NCI-H2196 (cell line): ENCODE data around the gene VARS1.

Experiments
- DNase-seq: peaks from one replicate; lab custom pipeline; 2025; ENCODE audit not compliant: unreplicated experiment; lab: John Stamatoyannopoulos, UW

VARS1 gene

DNA sequence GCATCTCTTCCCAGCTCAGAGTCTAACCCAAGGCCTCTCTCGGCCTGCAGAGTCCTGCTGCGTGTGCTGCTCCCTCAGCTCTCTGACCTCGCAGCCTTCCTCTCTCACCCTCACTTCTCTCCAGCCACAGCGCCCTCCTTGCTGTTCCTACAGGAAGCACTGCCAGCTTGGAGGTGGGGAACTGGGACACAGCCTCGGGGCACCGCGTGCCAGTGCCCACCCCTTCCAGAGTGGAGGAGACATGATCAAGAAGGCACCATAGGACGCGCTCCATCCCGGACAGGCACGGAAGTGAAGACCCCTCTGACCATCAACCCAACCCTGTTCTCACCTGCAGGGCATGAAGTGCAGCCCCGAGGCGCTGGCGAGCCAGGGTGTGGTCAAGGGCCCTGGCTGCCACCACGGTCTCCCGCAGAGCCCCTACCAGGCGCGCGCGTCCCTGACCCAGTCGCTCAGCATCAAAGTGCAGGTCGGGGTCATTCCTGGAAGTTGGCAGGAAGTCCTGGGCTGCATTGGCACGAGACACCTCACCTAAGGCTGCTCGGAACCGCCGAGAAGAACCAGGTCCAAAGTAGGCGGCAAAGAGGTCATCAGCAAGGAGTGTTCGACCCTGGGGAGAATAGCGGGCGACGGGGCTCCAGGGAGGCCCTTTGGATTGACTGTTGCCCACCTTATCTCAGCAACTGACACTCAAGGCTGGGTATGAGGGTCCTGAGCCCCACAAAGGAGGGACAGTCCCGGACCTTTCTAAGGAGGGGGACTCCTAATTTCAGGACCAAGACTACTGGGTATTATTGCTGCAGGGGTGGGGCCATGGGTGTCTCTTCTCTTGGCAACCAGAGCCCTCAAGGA, 19.7 kb downstream of the VARS1 start:
- no peak for DNase-seq

DNA sequence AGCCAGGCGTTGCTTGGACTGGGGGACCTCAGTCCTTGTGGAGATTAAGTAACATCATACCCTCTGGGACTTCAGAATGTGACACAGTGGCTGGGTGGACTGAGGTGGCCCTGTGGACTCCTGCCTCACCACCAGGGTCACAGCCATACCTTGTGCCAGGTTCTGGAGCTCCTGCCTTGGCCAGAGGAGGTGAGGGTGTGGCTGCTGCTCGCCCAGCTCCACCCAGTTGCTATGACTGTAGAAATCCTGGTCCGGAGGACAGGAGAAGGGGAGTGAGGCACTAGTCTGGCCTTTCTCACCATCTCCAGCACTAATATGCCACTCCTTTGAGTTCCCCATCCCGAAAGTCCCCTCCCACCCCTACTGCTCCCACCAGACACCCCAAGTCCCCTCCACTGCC, 20.4 kb downstream of the VARS1 start:
- DNase-seq: no peak

DNA sequence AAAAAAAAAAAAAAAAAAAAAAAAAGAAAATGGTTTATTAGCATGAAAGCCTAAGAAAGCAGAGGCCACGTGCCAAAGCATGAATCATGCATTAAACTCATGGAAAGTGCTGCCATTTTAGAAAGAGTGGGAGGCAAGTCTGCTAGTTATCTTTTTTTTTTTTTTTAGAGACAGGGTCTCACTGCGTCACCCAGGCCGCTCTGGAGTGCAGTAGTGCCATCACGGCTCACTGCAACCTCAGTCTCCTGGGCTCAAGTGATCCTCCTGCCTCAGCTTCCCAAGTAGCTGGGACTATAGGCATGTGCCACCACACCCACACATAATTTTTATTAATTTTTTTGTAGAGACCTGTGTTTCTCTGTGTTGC, 23.6 kb downstream of the VARS1 start:
- DNase-seq: no peak

DNA sequence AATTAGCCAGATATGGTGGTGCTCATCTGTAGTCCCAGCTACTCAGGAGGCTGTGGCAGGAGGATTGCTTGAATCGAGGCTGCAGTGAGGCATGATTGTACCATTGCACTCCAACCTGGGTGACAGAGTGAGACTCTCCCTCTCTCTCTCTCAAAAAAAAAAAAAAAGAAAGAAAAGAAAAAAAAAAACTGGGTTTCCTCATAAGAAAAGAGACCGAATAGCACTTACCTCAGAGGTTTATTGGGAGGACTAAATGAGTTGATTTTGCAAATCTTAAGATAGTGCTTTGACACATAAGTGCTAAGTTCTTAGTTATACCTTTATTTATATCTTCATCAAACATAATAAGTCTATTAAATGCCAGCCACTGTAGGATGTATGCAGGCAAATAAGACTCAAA, 24.7 kb downstream of the VARS1 start:
- no peak for DNase-seq

DNA sequence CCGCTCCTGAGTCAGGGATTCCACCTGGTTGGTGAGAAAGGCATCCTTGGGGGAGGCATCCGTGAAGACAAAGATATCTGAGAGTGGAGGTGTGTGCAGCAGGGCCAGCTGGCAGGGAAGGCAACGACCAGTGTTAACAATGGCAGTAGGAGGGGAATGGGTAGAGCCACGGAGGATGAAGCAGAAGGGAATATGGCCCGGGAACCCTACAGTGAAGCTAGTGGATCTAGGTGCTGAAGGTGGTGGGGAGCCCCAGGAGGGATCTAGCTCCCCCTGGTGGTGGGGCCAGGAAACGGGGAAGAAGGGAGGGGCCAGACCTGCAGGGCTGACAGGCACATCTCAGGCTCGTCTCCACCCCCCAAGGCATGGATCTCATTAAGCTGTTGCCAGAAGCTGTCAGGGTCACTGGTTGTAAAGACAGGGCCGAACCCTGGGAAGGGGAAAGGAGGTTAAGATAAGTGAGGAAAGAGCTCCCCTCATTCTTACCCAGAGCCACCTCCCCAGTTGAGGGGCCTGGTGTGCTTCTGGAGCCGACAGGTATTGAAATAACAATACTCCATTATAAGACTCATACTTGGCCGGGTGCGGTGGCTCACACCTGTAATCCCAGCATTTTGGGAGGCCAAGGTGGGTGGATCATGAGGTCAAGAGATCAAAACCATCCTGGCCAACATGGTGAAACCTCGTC, 25.7 kb downstream of the VARS1 start:
- peak; percentile 64 for DNase-seq

DNA sequence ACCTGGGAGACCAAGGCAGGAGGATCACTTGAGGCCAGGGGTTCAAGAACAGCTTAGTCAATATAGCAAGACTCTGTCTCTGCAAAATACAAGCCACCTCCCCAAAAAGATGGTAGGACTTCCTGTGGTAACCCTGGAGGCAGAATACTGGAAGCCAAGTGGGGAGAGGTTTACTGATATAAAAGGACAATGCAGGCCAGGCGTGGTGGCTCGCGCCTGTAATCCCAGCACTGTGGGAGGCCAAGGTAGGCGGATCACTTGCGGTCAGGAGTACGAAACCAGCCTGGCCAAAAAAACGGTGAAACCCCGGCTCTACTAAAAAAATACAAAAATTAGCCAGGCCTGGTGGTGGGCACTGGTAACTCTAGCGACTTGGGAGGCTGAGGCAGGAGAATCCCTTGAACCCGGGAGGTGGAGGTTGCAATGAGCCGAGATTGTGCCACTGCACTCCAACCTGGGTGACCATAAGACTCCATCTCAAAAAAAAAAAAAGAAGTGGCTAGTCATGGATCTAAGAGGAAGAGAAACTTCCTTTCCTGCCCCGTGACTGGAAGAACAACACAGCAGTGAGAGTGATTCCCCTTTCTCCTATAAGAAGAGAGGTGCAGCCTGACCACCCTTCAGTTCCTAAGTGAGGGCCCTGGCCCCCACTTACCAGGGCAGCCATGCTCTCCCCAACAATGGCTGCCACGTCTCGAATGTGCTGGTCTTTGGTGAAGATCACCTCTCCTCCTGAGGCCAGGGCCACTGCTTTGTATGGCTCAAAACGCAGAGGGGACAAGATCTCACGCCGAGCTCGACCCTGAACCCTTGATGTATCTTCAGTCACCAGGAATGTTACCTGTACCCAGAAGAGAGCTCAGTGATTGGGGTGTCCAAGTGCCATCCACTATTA, 26.9 kb downstream of the VARS1 start:
- DNase-seq: no peak

DNA sequence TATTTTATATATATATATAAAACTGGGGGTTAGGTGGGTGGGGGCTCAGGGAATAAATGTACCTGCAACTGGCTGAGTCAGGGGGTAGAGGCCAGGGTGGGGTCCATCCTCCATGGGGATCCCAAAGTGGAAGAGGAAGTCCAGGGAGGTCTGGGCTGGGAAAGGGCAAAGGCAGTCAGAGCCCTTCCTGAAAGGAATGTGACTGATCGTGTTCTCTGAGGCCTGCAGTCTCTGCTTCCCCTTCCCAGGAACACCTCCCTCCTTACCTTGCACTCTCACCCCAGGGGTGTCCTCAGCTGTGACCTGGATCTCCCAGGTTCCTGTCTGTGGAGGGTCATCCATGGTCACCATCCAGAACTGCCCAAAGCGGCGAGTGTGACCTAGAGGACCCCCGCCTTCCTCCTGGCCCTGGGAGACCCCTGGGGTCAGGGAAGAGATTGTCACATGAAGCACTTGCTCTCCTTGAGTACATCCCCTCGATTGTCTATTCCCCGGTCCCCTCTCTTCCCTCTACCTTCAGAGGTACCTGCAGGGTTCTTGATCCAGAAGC, 28.4 kb downstream of the VARS1 start:
- DNase-seq: no peak

DNA sequence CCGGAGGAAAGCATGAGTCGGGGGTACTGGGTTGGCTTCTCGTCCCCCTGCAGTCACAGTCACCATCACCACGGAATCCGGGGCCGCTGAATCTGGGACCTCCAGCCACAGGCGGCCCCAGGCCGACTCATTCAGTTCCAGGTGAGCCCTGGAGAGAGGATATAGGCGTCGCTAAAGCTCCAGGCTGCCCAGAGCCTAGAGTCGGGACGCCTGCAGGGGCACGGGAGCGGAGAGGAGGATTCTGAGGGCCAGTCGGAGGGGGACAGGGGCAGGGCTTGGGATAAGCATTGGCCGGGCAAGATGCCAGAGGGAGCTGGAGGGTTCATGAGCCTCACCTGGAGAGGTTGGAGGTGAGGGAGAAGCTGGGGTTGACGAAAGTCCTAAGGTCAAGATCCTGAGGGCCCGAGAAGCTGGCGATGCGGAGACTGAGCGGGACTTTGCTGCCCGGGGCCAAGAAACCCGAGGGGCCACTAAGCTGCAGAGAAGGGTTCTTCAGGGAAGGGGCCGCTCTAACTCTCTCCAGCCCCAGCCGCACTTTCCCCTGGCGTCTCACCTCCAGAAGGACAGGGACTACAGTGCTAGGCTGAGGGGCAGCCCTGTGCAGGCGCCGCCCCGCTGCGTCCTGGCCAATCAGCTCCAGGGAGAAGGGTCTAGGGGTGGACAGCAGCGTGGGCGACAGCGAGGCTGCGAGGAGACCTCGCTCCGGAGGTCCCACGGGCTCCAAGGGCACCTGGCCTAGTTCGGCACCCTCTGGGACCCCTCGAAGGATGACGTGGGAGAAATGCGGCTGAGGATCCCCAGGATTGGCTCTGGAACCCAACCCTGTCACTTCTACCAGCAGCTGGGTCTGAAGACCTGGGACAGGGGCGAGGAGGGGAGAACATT, 29.4 kb downstream of the VARS1 start:
- DNase-seq: no peak

DNA sequence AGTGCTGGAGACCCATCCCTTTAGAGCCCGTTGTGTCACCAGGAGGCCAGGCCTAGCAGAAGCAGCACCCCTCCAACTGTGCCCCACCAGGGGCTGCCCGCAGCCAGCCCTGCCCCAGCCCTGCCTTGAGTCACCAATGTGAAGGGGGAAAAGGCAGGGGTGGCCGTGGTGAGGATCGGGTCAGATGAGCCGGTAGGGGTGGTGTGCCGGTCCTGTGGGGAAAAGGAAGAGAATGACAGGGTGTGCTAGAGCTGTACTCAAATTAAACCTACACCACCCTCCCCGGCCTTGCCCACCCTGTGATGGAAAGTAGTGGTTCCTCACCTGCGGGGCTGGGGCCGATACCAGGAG, 30.0 kb downstream of the VARS1 start:
- no peak for DNase-seq

DNA sequence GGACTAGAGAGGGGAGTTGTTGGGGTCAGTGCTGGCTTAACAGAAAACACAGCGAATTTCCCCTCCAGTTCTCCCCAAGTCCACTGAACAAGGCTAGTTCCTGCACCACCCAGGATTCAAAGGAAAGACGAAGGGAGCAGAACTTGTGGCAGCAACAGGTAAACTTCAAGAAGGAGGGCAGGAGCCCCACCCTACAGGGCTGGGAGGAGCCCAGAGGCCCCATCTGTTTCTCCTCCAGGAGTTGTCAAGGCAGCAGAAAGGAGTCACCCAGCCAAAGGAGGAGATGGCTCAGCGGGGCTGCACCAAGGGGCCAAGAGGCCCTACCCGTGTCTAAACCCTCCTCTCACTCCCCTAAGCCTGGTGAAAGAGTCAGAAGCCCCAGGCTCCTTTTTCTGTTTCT, 31.4 kb downstream of the VARS1 start:
- no peak for DNase-seq

DNA sequence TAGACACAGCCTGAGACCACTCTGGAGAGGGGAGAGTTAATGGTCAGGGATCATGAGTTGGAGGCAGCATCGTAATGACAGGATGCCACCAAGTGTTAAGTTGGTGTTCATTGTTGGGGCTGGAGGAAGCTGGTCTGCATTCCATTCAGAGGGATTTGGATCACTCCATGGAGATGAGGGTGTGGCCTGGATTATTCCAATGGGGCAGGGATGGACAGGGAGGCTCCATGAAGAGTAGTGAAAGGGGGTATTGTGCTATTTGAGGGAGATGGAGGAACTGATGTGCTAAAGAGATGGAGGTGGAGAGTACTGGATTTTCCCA, 32.0 kb downstream of the VARS1 start:
- DNase-seq: no peak

DNA sequence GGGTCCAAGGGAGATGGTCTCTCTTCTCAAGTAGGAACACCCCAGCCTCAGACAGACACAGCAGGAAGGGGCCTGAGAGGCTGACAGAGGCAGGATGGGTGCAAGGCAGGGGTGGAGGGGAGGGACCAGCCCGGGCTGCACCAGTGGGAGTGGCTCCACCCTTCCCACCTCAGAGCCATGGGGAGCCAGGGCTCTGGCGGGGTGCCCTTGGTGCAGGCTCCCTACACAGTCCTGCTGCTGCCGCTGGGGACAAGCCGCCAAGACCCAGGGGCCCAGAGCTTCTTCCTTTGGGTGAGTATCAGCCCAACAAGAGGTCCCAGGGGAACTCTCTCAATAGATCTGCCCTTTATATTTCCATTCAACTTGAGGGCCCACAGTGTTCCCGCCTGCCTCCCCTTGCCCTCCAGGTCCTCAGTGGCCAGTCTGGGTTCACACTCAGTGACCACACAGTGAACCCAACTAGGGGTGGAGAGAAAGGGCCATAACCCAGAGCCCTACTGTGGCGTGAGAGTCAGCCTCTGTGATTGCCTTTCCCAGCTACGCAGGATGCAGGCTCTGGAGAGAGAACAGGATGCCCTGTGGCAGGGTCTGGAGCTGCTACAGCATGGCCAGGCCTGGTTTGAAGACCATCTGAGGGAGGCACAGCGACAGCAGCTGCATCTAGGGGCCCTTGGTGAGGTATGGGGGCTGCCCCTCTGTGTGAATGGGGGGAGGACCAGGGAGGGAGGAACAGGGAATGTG, 32.5 kb downstream of the VARS1 start:
- DNase-seq: no peak

DNA sequence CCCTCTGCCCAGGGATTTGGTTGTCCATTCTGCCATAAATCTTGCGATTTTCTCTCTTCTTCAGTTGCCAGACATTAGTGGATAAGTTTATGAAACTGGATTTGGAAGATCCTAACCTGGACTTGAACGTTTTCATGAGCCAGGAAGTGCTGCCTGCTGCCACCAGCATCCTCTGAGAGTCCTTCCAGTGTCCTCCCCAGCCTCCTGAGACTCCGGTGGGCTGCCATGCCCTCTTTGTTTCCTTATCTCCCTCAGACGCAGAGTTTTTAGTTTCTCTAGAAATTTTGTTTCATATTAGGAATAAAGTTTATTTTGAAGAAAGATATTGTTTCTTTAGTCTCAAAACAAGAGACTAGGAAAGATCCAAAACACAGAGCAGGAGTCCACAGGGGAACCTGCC, 33.2 kb downstream of the VARS1 start, which contains the start of gene SAPCD1:
Gene SAPCD1, plus strand, starts transcription at position 301 of the 400 bp plus-strand sequence. CDS start 399 bp downstream, outside the sequence.
- no peak for DNase-seq

DNA sequence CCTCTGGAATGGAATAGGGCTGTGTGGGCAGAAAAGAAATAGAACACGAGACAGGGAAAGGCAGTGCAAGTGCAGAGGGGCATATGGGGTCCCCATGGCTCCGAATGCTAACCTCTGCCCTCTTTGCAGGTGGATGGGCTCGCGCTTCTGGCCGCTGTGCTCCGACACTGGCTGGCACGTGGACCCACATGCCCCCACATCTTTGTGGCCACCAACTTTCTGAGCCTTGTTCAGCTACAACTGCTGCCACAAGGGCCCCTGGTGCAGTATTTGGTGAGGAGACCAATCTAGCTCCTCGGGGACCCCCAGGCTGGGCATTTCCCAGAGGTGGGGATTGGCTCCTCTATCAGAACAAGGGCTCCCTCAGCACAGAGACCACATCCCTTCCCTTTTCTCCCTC, 34.2 kb downstream of the VARS1 start:
- DNase-seq: no peak

DNA sequence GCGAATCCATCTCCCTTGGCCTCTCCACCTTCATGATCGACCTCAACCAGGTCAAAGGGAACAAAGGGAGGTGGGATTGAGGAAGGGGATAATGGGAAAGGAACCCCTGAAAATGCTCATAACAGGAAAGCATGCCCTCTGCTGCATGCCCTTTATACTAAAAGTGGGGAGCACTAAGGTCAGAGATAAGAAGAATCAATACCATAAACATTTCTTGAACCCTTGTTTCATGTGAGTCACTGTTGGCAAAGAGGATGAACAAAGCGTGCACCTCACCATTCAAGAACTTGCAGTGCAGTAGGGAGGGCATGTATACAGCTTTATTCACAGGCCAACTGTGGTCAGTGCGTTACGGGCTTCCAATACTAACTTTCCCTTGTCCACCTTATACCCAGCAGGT, 34.8 kb downstream of the VARS1 start:
- DNase-seq: no peak

DNA sequence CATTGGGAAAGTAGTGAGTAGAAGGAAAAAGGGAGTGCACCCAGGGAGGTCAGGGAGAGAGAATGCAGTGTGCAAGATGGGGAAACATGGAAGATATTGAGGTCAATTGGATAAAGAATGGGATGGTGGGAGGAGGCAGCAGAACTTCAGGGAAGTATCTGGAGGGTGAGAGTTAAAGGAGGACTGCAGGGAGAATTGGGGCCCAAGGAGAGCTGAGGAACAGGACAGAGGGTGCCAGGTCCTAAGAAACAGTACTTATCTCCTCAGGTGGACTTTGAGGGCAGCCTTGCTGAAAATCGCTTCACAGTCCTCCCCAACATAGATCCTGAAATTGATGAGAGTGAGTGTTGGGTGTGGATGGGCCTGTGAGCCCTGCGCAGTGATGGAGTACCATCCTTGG, 37.3 kb downstream of the VARS1 start:
- DNase-seq: no peak

DNA sequence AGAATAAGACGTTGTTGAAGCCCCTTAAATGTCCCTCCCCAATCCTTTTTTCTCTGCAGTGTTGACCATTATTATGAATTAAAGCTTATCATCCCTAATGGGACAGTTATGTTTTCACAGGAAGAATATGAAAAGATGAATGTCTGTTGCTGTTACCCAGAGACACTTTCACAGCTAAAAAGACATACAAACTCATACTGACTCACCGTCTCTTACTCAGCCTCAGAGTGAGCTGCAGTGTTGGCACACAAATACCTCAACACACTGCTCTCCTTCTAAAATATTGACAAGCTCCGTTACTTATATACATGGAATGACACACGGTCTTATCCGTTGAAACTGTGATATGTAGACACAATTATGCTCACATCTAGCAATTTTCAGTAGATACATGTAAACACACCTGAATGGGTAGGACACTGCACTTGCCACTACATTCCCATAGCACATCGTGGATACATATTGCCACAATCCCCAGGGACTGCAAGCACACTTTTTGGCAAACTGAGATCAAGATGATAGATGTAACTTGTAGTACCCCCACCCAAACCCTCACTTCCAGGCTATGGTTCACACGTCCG, 42.7 kb downstream of the VARS1 start:
- no peak for DNase-seq

DNA sequence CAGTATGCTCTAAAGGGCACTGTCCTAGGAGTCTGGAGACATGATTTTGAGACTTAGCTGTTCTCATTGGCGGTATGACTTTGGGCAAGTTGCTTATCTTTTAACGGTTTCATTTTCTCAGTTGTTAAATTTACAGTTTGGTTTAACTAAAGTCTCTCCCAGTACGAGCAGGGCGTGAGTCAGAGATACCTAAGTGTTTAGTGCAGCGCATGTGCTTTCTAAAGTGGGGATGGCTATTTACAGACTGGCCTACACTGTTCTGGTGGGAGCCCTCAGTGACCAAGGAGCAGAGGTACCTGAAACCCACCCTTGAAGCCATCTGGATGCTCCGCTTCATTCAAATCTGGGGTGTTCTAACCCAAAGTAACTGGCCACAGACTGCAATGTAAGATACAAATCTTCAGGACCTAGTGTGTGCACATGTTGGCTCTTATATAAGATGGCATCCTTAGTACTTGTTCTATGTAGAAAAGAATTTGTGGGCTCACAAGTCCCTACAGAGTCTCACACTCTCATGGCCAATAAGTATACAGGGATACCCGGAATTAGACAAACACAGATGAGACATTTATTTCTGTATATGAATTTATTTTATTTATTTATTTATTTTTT, 45.0 kb downstream of the VARS1 start:
- no peak for DNase-seq
